Cortex of kidney (tissue), 1 donor: ENCODE results near the gene POU5F1.

Source experiments
- DNase-seq: peaks from one replicate; lab custom pipeline; 2025; lab: John Stamatoyannopoulos, UW

POU5F1 gene

GRCh38 chr6:31140643-31141042 is 29.8 kb downstream of the POU5F1 start:
- DNase-seq, result no peak

- DNase-seq, result no peak
Observed at GRCh38 chr6:31139599-31139998, 30.9 kb downstream of the POU5F1 start.

- no peak for DNase-seq
Observed at GRCh38 chr6:31138982-31139381, 31.5 kb downstream of the POU5F1 start, which contains the start of gene PSORS1C2. TSS of gene PSORS1C2 (minus strand) at chr6:31139066. CDS start at chr6:31139026, 40 bp downstream.

- DNase-seq, result no peak
Observed at GRCh38 chr6:31135710-31136109, 34.8 kb downstream of the POU5F1 start.

GRCh38 chr6:31132806-31133205 is 37.7 kb downstream of the POU5F1 start:
- DNase-seq, result no peak

GRCh38 chr6:31131595-31131994 is 38.9 kb downstream of the POU5F1 start:
- DNase-seq, result no peak

GRCh38 chr6:31130751-31131150 is 39.7 kb downstream of the POU5F1 start:
- no peak for DNase-seq

- no peak for DNase-seq
Observed at GRCh38 chr6:31129130-31129529, 41.4 kb downstream of the POU5F1 start.

- no peak for DNase-seq
Observed at GRCh38 chr6:31128093-31128676, 42.3 kb downstream of the POU5F1 start.

GRCh38 chr6:31126396-31127175 is 43.9 kb downstream of the POU5F1 start:
- DNase-seq, result no peak

GRCh38 chr6:31125586-31126363 is 44.7 kb downstream of the POU5F1 start:
- DNase-seq, result no peak

- DNase-seq, result no peak
Observed at GRCh38 chr6:31125162-31125561, 45.3 kb downstream of the POU5F1 start.

GRCh38 chr6:31122791-31123706 is 47.4 kb downstream of the POU5F1 start:
- no peak for DNase-seq

GRCh38 chr6:31121131-31121790 is 49.2 kb downstream of the POU5F1 start:
- DNase-seq, result no peak

GRCh38 chr6:31120151-31120915 is 50.1 kb downstream of the POU5F1 start, which contains the start of gene CDSN:
TSS of gene CDSN (minus strand) at chr6:31120446. CDS start at chr6:31120419, 27 bp downstream.
- DNase-seq, result no peak

- no peak for DNase-seq
Observed at GRCh38 chr6:31118178-31118577, 52.3 kb downstream of the POU5F1 start.

- no peak for DNase-seq
Observed at GRCh38 chr6:31116661-31117385, 53.7 kb downstream of the POU5F1 start.

GRCh38 chr6:31115941-31116560 is 54.4 kb downstream of the POU5F1 start:
- DNase-seq, result no peak
